Measurements from ENCODE around the gene RAG1.
"Not testable (repeated sequence)": the region's sequence is repeated elsewhere in the genome, so short reads cannot be mapped to it uniquely, and the experiment has no call there.

Gene RAG1

GRCh38 chr11:36567694-36568093 lies at the start of gene RAG1:
RAG1 (plus strand) TSS chr11:36568007; CDS start chr11:36573305, 5,298 bp downstream.
- DNase-seq (ENCODE audit: low spot score): no peak

GRCh38 chr11:36530840-36531239 lies 37.0 kb upstream of the RAG1 start:
- DNase-seq (ENCODE audit: low spot score): no peak

GRCh38 chr11:36532941-36533601 lies 34.7 kb upstream of the RAG1 start:
- DNase-seq (ENCODE audit: low spot score): no peak

GRCh38 chr11:36534276-36534840 lies 33.4 kb upstream of the RAG1 start:
- no peak for DNase-seq (ENCODE audit: low spot score)

GRCh38 chr11:36540998-36541397 lies 26.8 kb upstream of the RAG1 start:
- peak; percentile 12 for DNase-seq (ENCODE audit: low spot score)

- no peak for DNase-seq (ENCODE audit: low spot score)
Observed at GRCh38 chr11:36550385-36551115, 17.3 kb upstream of the RAG1 start.

GRCh38 chr11:36557390-36557789 lies 10.4 kb upstream of the RAG1 start:
- not testable (repeated sequence) for DNase-seq (ENCODE audit: low spot score)

GRCh38 chr11:36557991-36558390 lies 9.8 kb upstream of the RAG1 start:
- no peak for DNase-seq (ENCODE audit: low spot score)

- DNase-seq (ENCODE audit: low spot score): no peak
Observed at GRCh38 chr11:36558571-36559413, 9.0 kb upstream of the RAG1 start.

- DNase-seq (ENCODE audit: low spot score): peak; percentile 37
Observed at GRCh38 chr11:36564376-36565030, 3.3 kb upstream of the RAG1 start.

- DNase-seq (ENCODE audit: low spot score): no peak
Observed at GRCh38 chr11:36565031-36565610, 2.7 kb upstream of the RAG1 start.

GRCh38 chr11:36566407-36567053 lies 1.3 kb upstream of the RAG1 start:
- no peak for DNase-seq (ENCODE audit: low spot score)

- DNase-seq (ENCODE audit: low spot score): no peak
Observed at GRCh38 chr11:36569095-36569494, 1.3 kb downstream of the RAG1 start.

- no peak for DNase-seq (ENCODE audit: low spot score)
Observed at GRCh38 chr11:36574486-36574885, 6.7 kb downstream of the RAG1 start.

GRCh38 chr11:36577373-36577772 lies 9.6 kb downstream of the RAG1 start:
- DNase-seq (ENCODE audit: low spot score): no peak

GRCh38 chr11:36577859-36578258 lies 10.1 kb downstream of the RAG1 start:
- DNase-seq (ENCODE audit: low spot score): peak; percentile 9

- no peak for DNase-seq (ENCODE audit: low spot score)
Observed at GRCh38 chr11:36578458-36578857, 10.7 kb downstream of the RAG1 start.

GRCh38 chr11:36581536-36581935 lies 13.7 kb downstream of the RAG1 start:
- no peak for DNase-seq (ENCODE audit: low spot score)

- DNase-seq (ENCODE audit: low spot score): no peak
Observed at GRCh38 chr11:36583667-36584066, 15.9 kb downstream of the RAG1 start.

GRCh38 chr11:36586543-36586942 lies 18.7 kb downstream of the RAG1 start:
- DNase-seq (ENCODE audit: low spot score): no peak

GRCh38 chr11:36588099-36588498 lies 20.3 kb downstream of the RAG1 start:
- no peak for DNase-seq (ENCODE audit: low spot score)

Measured in hepatic stellate cell (primary cell).